Right lung (tissue), 5 donors: ENCODE data around the gene UNC5B. TPM values are rescaled to one million over a fixed set of nuclear protein-coding genes. Genes with fewer than 3 reads are reported as not detected.
A peak's percentile ranks its signal among the peaks of the same experiment; 100 is the strongest.
"Not testable (repeated sequence)": the region's sequence is repeated elsewhere in the genome, so short reads cannot be mapped to it uniquely, and the experiment has no call there.

ENCODE experiments used
- DNase-seq, 2 donors: peaks; one replicate each; pipeline ENCODE4 v3.0.0-alpha.2; 2013
- polyA plus RNA-seq, 5 donors: library from polyadenylated mRNA; unstranded; fragments of 120-200 nt; gene quantifications; one replicate each; pipeline versions ENCODE4 v1.2.1 to v1.2.3, GENCODE V29; 2013; ENCODE audit warnings: inconsistent platforms in 1 of 5, low replicate concordance in 1 of 5; ENCODE audit not compliant: insufficient read length in 5 of 5, insufficient read depth in 1 of 5

Gene UNC5B
- polyA plus RNA-seq, 5 donors = 19.4 to 21.0 (median 19.4) TPM

DNA sequence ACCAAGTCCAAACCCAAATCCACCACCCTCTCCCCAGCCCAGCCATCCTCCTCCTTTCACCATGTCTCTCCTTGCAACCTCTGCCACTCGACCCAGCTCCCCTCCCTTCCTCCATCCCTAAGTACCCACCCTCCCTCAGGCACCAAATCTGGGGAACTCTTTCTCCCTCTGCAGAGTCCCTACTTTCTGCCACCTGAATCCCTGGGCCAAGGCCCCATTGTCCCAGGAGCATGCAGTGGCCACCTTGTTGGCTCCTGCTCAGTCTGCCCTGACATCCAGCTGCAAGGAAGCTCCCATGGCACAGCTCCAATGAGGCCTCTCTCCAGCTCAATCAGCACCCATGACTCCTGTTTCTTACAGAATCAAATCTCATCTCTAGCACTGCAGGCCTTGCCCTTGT lies 5.5 kb upstream of the UNC5B start:
- no peak for DNase-seq

GRCh38 chr10:71207578-71207977 lies 4.8 kb upstream of the UNC5B start:
- no peak for DNase-seq

DNA sequence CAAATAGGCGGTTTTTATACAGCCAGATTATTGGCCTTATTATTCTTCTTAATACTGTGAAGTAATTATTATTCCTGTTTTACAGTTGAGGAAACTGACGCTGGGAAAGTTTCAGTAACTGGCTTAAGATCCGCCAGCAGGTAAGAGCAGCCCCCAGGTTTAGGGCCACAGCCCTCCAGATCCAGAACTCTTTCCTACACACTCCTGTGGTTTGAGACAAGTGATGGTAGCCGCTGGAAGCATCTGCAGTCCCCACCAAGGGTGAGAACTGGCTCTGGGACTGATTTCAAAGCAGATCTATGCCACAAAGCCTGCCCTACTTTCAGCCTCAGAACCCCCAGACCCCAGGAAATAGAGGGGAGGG lies 3.0 kb upstream of the UNC5B start:
- no peak for DNase-seq

DNA sequence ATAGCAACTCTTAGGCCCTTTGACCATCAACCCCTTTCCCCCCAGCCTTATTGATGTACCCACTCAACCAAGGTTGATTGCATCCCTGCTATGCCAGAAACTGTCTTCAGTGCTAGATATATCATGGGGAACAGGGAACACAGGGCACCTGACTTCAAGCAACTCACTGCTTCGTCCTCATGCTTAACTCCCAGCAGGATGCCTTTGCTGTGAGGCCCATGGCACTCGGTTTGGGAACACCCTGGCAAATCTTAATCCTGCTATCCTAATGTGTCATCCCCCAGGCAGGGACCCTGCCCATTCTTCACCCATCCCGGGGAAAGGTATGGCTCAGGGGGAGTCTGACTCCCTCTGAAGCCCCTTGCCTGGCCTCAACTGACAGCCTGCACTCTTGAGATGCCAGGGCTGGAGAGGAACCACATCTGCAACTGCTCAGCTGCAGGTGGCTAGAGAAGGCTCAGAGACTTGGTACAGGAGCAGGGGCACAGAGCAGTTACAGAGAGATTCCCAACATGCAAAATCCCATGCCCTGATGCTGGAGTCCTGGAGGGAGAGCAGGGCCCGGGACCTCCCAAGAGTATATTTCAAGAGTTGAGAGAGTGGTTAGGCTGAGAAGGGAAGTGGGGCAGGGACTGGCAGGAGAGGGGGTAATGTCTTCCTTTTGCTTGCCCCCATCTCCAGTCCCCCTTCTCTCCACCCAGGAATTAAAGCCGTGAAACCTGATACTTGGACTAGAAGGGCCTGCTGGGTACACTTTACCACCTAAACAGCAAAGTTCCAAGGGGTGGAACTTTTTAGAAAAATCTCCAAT lies 2.4 kb upstream of the UNC5B start:
- DNase-seq = no peak

DNA sequence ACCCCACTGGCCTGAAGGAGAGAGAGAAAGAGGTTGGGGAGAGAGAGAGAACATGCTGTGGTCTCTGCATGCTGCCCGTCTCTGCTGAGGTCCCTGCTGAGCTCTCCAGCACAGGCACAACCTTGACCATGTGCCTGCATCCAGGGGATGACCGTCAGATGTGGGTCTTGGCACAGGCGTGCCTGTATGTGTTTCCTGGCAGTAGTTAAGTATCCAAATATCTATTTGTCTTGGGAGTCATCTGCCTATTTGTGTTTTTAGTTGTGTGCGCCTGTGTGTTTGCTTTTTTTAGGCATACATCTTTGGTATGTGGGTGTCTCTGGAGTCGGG lies 1.9 kb upstream of the UNC5B start:
- no peak for DNase-seq

GRCh38 chr10:71211053-71211452 lies 1.3 kb upstream of the UNC5B start:
- DNase-seq = no peak

GRCh38 chr10:71211775-71212317 lies 524 bp upstream of the UNC5B start:
- no peak for DNase-seq

DNA sequence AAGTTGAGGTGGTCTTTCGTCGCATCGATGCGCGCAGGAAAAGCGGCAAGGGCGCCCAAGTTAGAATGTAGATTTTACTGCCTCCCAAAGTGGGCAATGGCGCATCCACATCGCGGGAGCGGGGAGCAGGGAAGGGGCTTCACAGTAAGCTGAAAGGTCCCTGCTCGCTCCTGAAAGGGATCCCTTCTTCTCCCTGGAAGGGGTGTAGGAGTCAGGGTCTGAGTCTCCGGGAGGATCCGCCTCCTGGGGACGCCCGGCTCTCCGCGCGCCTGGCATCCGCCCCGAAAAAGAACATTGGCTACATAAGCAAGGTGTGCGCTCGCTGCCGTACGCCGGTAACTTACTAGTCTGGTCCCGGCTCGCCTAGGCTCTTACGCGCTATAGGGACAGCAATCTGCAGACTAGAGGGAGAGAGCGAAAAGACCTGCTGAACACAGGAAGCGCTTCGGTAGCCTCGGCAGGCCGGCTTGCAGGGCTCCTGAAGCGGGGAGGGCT lies 804 bp downstream of the UNC5B start:
- peak in 1 of 2 donors; percentile 58 for DNase-seq

DNA sequence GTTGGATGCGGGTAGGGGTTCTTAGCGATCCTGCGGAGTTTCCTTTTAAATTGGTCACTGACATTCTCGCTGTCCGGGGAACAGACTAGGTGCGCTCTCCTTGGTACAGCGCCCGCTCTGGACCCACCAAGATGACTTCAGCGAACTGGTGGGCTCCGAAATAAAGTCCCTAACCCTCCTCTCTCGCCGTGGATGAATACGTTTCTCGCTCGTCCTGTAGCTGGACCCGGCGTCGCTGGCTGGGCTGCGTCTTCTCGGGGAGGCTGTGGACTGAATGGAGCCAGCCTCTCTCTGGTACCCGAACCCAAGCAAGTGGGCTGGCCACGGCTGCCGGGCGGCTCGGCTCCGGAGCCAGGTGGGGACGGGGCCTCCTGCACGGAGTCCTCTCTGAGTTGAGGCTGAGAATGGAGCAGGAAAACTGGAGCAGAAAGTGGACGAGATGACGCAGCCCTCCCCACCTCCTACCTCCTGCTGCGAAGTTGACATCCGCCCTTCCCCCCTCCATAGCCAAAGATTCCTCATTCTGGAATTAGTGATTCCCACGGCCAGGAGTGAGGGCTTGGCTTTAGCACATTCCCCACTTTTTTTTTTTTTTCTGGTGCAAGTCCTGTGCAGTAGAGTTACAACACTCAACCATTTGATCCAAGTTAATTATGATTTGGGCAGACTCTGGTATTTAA lies 1.5 kb downstream of the UNC5B start:
- no peak for DNase-seq

- no peak for DNase-seq
Observed at GRCh38 chr10:71214641-71215559, 2.5 kb downstream of the UNC5B start.

DNA sequence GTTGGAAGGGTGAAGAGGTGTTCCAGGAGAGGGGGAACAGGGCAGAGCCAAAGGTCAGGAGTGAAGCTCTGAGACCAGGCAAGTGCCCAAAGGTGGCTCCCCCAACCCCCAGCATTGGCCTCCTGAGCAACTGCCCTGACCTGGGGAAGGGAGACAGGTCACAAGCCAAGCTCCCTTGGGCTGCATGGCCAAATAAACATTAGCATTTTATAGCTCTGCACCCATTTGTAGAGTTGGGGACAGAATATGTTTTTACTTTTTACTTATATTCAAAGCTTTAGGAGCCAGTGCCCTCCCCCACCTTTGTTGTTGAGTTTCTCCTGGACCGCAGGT lies 4.0 kb downstream of the UNC5B start:
- DNase-seq = no peak

- DNase-seq = no peak
Observed at GRCh38 chr10:71216751-71217265, 4.4 kb downstream of the UNC5B start.

- no peak for DNase-seq
Observed at GRCh38 chr10:71217266-71218045, 5.1 kb downstream of the UNC5B start.

DNA sequence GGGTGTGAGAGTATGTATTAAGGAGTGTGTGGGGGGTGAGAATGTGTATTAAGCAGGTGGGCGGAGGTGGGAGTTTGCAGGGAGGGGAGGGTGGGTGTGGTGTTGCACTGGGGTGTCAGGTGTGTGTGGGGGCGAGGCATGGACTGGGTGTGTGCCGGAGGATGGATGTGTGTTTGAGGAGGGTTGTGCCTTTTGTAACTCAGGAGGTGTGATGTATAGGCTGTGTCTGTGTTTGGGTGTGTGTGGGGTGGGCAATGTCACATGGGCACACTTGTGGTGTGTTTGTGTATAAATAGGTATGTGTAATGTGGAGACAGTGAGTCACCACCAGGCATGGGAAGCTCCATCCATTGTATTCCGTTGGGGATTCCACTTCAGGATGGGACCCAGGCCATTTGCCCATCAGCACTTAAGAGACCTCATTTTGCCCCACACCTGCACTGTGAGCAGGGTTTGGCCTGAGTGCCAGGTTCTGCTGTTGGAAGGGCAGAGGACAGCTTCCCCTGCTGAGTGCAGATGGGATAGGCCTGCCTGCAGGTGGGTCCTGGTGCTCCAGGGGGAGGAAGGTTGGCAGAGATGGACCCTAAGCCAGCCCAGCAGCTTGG lies 5.8 kb downstream of the UNC5B start:
- DNase-seq = no peak

DNA sequence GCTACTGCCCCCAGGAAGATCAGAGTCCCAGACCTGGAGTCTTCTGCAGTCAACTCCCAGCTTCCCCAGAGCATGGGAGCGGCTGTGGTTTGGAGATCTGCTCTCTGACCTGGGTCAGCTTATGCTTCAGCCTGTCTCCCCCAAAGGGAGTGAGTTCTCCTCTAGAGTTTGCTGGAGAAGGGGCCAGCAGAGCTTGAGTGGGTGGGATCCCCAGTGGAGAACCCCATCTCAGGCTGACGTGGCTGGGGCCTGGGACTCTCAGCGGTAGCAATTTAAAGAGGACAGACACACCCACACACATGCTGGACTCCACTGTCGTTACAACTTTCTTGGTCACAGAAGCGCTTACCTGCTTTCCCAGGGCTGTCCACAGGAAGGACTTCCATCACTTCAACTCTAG lies 6.3 kb downstream of the UNC5B start:
- DNase-seq = no peak

DNA sequence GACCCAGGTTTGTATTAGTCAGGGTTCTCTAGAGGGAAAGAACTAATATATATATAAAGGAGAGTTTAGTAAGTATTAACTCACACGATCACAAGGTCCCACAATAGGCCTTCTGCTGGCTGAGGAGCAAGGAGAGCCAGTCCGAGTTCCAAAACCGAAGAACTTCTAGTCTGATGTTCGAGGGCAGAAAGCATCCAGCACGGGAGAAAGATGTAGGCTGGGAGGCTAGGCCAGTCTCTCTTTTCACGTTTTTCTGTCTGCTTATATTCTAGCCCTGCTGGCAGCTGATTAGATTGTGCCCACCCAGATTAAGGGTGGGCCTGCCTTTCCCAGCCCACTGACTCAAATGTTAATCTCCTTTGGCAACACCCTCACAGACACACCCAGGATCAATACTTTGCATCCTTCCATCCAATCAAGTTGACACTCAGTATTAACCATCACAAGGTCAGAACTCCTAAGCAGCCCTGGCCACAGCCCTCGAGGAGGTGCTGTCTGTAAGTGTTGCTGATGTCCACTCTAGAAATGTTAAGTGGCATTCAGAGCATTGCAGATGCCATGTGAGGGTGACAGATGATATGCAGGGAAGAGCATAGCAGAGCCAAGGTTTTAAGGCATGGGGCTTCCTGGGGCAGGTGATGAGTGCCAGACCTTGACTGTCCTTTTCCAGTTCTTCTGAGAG lies 7.0 kb downstream of the UNC5B start:
- not testable (repeated sequence) for DNase-seq

GRCh38 chr10:71219918-71220688 lies 7.7 kb downstream of the UNC5B start:
- no peak for DNase-seq

- no peak for DNase-seq
Observed at GRCh38 chr10:71220689-71221540, 8.5 kb downstream of the UNC5B start.
